Measurements from ENCODE around the gene UBE2E3. TPM values are rescaled to one million over a fixed set of nuclear protein-coding genes. Genes with fewer than 3 reads are reported as not detected.

UBE2E3 gene
- total and polyA plus RNA-seq, 10 donors, result 29.9 to 66.5 (median 48.4) TPM

GRCh38 chr2:181070119-181070835 lies 89.9 kb downstream of the UBE2E3 start:
- Histone ChIP-seq H3K27ac (no peak overlapping the region), H3K4me3 (no peak overlapping the region), H3K4me1 (peaks cover 0 to 13% (median 0%) of the 10 kb centered on the region in 6 donors), H3K36me3 (no peaks in the 10 kb centered on the region), H3K27me3 (replicated peaks in 1 of 7) (no peaks in the 10 kb centered on the region), H3K9me3 (no peaks in the 10 kb centered on the region)
- TF ChIP-seq POLR2A (IDR thresholded peaks at IDR 0.05) (no peak), POLR2AphosphoS5 (IDR thresholded peaks at IDR 0.05) (no peak), CTCF (IDR thresholded peaks at IDR 0.05 in 8 of 11, conservative IDR thresholded peaks at IDR 0.05 in 3 of 11) (no peak)
- 40 to 59% (median 51%) methylated on average over 2 of the region's 2 CpGs for WGBS, 5 donors
- intact Hi-C loops (cut with DNase I; ENCODE audit: low total_unique reads), result loop anchor here (10.0 kb wide), 1 partner anchor 645 kb away; no protein-coding TSS in a partner anchor
- no peak for DNase-seq

- no peaks in the 10 kb centered on the region for H3K9me3 ChIP-seq
- H3K36me3 ChIP-seq, result no peaks in the 10 kb centered on the region
- no peaks in the 10 kb centered on the region for H3K27me3 ChIP-seq (replicated peaks in 1 of 7)
- DNase-seq, result no peak
- no peak overlapping the region for H3K4me3 ChIP-seq
- intact Hi-C loops (cut with DNase I; ENCODE audit: low total_unique reads), result loop anchor here (10.0 kb wide), 1 partner anchor 644 kb away; no protein-coding TSS in a partner anchor
- peaks cover 0 to 13% (median 0%) of the 10 kb centered on the region in 6 donors for H3K4me1 ChIP-seq
- H3K27ac ChIP-seq, result no peak overlapping the region
- TF ChIP-seq CTCF (IDR thresholded peaks at IDR 0.05 in 8 of 11, conservative IDR thresholded peaks at IDR 0.05 in 3 of 11), result no peak
- 88 to 91% (median 90%) methylated on average over 5 of the region's 5 CpGs for WGBS, 5 donors
Measured at GRCh38 chr2:181070836-181071200, 90.4 kb downstream of the UBE2E3 start.

- intact Hi-C loops (cut with DNase I; ENCODE audit: low total_unique reads), result loop anchor here (10.0 kb wide), 1 partner anchor 642 kb away; no protein-coding TSS in a partner anchor
- peaks cover 0 to 19% (median 0%) of the 10 kb centered on the region in 6 donors for H3K4me1 ChIP-seq
- H3K4me3 ChIP-seq, result no peak overlapping the region
- 60 to 73% (median 64%) methylated on average over 6 of the region's 6 CpGs for WGBS, 5 donors
- TF ChIP-seq POLR2A (IDR thresholded peaks at IDR 0.05) (no peak), POLR2AphosphoS5 (IDR thresholded peaks at IDR 0.05) (no peak), CTCF (IDR thresholded peaks at IDR 0.05 in 8 of 11, conservative IDR thresholded peaks at IDR 0.05 in 3 of 11) (no peak)
- no peaks in the 10 kb centered on the region for H3K9me3 ChIP-seq
- H3K27me3 ChIP-seq (replicated peaks in 1 of 7), result no peaks in the 10 kb centered on the region
- H3K36me3 ChIP-seq, result no peaks in the 10 kb centered on the region
- DNase-seq, result no peak
- H3K27ac ChIP-seq, result no peak overlapping the region
Measured at GRCh38 chr2:181072486-181073235, 92.3 kb downstream of the UBE2E3 start.

- Histone ChIP-seq H3K4me3 (no peak overlapping the region), H3K9me3 (no peaks in the 10 kb centered on the region), H3K27ac (no peak overlapping the region), H3K27me3 (replicated peaks in 1 of 7) (no peaks in the 10 kb centered on the region), H3K36me3 (no peaks in the 10 kb centered on the region), H3K4me1 (peaks cover 0 to 19% (median 0%) of the 10 kb centered on the region in 6 donors)
- DNase-seq, result no peak
- no peak for TF ChIP-seq POLR2A (IDR thresholded peaks at IDR 0.05)
- TF ChIP-seq POLR2AphosphoS5 (IDR thresholded peaks at IDR 0.05), result no peak
- intact Hi-C loops (cut with DNase I; ENCODE audit: low total_unique reads), result loop anchor here (10.0 kb wide), 1 partner anchor 641 kb away; no protein-coding TSS in a partner anchor
Measured at GRCh38 chr2:181073896-181074295, 93.5 kb downstream of the UBE2E3 start.

Measured in spleen (tissue), 11 donors.